ENCODE results near the gene PALM3. TPM values are rescaled to one million over a fixed set of nuclear protein-coding genes. Genes with fewer than 3 reads are reported as not detected.

PALM3 gene
- total RNA-seq, 1 experiment from 2014 or later: 3.3 TPM

GRCh38 chr19:14005349-14006084 lies 56.4 kb downstream of the PALM3 start (continued):
- no peak for TF ChIP-seq REST (IDR thresholded peaks at IDR 0.05; ENCODE audit: low read depth)

GRCh38 chr19:14004619-14005348 lies 57.1 kb downstream of the PALM3 start:
- intact Hi-C loops (cut with micrococcal nuclease): loop anchor here (2.0 kb wide), 1 partner anchor 52 kb away; the partner anchor contains the start of gene DCAF15
- Histone ChIP-seq H3K36me3 (ENCODE audit: control insufficient read depth in 1 of 2, insufficient read depth in 2 of 2, low read length in 2 of 2) (no peaks in the 10 kb centered on the region), H3K27ac (ENCODE audit: low read depth, low read length) (no peak overlapping the region), H3K79me2 (ENCODE audit: insufficient read depth, low read length) (peaks cover 8% of the 10 kb centered on the region; the same call in 1 of the 2 replicates), H3K27me3 (ENCODE audit: insufficient read depth, low read length) (no peaks in the 10 kb centered on the region), H4K20me1 (ENCODE audit: insufficient read depth) (no peaks in the 10 kb centered on the region), H3K4me1 (ENCODE audit: control insufficient read depth in 1 of 2, insufficient read depth in 2 of 2, low read length in 2 of 2) (peaks cover 5 to 26% of the 10 kb centered on the region in 2 experiments; a peak in 3 of 4 replicates), H3K4me2 (ENCODE audit: low read length) (peak overlapping the region; percentile 97), H3K9me2 (ENCODE audit: insufficient read depth) (no peaks in the 10 kb centered on the region), H3K9me3 (ENCODE audit: control insufficient read depth in 1 of 2, insufficient read depth in 1 of 2, low read depth in 1 of 2, low read length in 2 of 2) (peaks cover 0 to under 1% of the 10 kb centered on the region in 2 experiments; a peak in 2 of 4 replicates), H3K4me3 (replicated peaks in 1 of 2; ENCODE audit: low read depth in 1 of 2, low read length in 2 of 2) (peak overlapping the region in 1 of 2 experiments; percentile 76; a peak in 1 of 4 replicates), H3K9ac (ENCODE audit: low read length) (no peak overlapping the region), H2AFZ (ENCODE audit: low read depth, low read length, poor library complexity, severe bottlenecking) (no peak overlapping the region)
- no peak for TF ChIP-seq CTCF (IDR thresholded peaks at IDR 0.05 in 2 of 3, conservative IDR thresholded peaks at IDR 0.05 in 1 of 3; ENCODE audit: borderline replicate concordance in 1 of 3, insufficient read depth in 1 of 3, low read depth in 2 of 3, low read length in 2 of 3)
- TF ChIP-seq EZH2phosphoT487 (IDR thresholded peaks at IDR 0.05; ENCODE audit: borderline replicate concordance): no peak
- no peak for TF ChIP-seq SRF (IDR thresholded peaks at IDR 0.05; ENCODE audit: low read depth)
- TF ChIP-seq YY1 (IDR thresholded peaks at IDR 0.05; ENCODE audit: extremely low read depth, insufficient replicate concordance, low read depth, low read length): no peak
- no peak for TF ChIP-seq RAD21 (IDR thresholded peaks at IDR 0.05; ENCODE audit: low read depth)
- TF ChIP-seq EGR1 (IDR thresholded peaks at IDR 0.05; ENCODE audit: low read depth): no peak
- no peak for TF ChIP-seq SP1 (IDR thresholded peaks at IDR 0.05; ENCODE audit: low read depth)
- no peak for TF ChIP-seq JUND (IDR thresholded peaks at IDR 0.05)
- TF ChIP-seq EZH2 (IDR thresholded peaks at IDR 0.05): no peak
- TF ChIP-seq ELF1 (IDR thresholded peaks at IDR 0.05; ENCODE audit: borderline replicate concordance, low read depth): no peak
- no peak for TF ChIP-seq ZNF274 (IDR thresholded peaks at IDR 0.05; ENCODE audit: low read depth, low read length)
- no peak for TF ChIP-seq FOSL1 (IDR thresholded peaks at IDR 0.05; ENCODE audit: low read depth)
- no TSS peak for BruUV-seq (replicated peaks)
- CTCF ChIA-PET: no interaction called here
- RAD21 ChIA-PET (ENCODE audit: low non-redundant PET in 1 of 2, low total read pairs in 2 of 2, uncharacterized antibody in 2 of 2, unreplicated experiment in 2 of 2): no interaction called here
- ATAC-seq (no peak), DNase-seq (ENCODE audit: low read depth, low spot score) (no peak)
- POLR2A ChIA-PET: no interaction called here

Data from HCT116 (cell line).